Activated T-cell treated with anti-CD3 and anti-CD28 coated beads for 4 hours (primary cell): Measurements from ENCODE around the gene DDIAS.
"Not testable (repeated sequence)": the region's sequence is repeated elsewhere in the genome, so short reads cannot be mapped to it uniquely, and the experiment has no call there.

Experiments
- DNase-seq: peaks from one replicate; pipeline ENCODE4 v3.0.0-alpha.2; 2020

DDIAS gene

DNA sequence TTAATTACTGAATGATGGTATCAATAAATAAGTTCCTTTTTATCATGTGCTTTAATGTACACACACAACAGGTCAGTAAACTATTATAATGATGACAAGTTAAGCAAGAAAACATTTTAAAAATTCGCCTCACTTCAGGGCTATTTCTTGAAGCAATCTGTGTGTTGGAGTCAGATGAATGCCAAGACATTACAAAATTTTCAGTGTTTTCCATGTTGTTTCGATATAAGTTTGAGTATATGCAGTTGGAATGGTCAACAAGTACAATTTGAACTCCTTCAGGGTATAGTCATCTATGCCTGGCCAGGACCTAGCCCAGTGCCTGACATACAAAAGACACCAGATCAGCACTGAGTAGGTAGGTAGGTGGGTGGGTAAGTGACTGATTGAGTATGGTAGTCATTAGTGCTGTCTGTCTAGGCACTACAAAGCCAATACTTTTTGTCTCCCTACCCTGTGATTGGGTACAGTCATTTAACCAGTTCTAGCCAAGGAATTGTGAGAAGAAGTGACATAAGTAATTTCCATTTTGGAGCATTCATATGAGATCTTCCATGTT lies 8.8 kb upstream of the DDIAS start:
- no peak for DNase-seq

DNA sequence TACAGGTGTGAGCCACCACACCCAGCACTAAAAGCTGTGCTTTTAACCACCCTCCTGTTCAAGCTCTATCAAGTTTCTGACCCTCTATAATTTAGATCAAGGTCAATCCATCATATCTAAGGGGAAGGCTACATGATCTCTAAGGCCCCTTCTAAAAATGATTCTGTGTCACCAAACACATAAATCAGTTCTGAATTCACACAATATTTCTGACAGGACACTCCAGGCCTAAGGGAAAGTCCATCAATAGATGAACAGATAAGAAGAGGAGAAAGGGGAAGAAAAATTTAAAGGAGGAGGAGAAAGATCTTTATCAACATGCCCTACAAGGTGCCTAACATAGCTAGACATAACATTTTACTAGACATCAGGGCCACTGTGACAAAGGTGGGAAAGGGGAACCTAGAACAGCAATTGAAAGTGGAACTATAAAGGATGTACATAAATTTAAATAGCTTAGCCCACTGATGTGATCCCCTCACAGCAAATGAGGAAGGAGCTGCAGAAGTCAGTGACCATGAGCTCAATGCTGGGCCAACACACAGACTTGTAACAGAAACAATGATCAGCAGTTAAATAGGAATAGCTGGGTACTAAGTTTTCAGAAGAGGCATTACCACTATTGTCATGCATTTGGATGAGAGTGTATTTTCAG lies 6.0 kb upstream of the DDIAS start:
- no peak for DNase-seq

DNA sequence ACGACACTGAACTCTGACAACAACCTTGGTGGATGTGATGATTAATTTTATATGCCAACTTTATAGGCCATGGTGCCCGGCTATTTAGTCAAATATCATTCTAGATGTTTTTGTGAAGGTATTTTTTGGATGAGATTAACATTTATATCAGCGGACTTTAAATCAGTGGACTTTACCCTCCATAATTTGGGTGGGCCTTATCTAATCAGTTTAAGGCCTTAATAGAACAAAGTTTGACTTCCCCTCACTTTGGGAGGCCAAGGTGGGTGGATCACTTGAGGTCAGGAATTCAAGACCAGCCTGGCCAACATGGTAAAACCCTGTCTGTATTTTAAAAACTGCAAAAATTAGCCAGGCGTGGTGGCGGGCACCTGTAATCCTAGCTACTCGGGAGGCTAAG lies 5.4 kb upstream of the DDIAS start:
- no peak for DNase-seq

DNA sequence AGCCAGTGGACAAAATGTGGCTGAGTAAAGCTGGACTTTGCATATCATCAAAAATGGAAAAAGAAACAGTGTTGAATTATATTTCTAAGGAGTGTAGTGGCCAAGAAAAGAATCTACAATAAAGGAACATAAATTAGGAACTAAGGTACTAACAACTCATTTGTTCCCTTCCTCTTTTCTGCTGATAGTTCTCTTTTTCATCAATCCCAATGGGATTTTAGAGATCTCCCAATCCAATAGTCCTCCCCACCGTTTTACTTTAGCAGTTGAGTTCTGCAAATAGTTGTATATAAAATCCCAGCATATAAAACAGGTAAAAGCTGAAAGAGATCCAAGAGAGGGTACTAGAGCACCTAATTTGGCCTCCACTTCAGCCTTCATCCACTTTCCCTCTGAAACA lies 3.3 kb upstream of the DDIAS start:
- DNase-seq: no peak

DNA sequence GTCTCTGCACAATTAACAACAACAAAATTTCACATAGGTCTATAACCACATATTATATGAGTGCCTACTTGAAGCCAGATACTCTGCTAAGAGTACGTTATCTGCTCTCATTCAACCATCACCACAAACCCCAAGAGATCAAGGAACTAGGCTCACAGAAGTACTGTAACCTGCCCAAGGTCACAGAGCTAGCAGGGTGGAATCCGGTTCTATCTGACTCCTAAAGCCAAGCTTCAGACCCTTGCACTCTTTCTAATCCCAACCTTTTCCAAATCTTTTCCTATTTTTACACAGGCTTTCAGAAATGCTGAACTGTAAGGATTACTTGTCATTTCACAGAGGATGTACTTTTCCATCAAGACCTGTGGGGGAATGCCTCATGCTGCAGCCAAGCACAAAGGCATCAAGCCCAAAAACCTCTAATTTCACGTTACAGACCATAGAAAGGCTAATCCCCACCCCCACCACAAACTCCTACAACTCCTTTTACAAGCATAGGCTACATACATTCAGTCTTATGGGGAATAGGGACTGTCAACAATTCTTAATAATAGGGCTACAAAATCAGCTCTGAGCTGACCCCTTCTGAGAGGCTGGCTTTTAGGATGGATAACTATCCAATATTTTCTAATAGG lies 2.2 kb upstream of the DDIAS start:
- DNase-seq: no peak

DNA sequence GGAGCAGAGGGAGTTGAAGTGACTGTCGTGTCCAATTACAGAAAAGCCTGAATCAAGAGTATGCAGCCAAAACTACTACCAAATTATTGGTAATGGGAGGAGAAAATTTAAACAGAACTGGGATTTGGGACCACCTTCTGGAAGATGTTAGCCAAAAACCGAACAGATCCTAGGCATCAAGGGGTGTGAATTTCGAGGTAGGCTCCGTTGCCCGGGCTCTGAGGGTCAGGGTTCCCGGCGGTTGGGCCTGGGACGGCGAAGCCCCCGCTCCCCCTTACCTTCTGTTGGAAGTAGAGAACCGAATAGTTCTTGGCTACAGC lies 1.6 kb upstream of the DDIAS start:
- DNase-seq: no peak

DNA sequence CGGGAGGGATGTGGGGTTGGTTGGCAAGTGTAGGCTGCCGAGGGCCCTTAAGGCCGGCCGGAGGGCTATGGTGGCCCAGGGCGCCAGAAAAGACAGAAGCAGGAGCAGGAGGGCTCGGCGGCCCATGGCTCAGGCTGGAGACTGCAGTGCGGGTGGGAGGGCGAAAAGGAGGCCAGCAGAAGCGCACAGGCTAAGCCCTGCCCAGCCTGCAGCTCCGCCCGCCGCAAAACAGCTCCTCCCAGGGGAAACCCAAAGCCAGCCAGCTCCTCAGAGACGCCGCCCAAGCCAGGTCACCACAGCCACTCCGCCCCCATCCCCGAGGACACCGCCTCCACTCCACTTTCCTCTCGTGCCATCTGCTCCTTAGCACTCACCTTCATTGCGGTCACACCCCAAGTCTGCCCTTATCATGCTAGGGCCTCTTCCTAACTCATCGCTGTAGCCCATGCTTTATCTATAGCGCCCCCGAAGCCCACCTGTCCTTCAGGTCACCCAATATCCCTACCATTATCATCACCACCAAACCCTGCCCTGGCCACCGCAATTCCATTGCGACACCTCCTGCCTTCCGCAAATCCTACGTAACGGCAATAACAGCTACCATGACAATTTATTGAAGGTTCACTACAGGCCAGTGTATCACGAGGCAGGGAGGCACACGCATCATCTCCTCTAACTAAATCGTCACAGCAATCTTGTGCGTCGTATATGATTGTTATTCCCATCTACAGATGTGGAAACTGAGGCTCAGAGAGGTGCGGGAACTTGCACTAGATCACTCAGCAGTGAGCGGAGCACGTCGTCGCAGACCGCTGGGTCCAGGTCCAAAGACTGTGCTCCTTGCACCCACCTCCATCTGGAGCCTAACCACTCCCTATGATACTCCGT lies 1.0 kb upstream of the DDIAS start, which contains the start of gene PRCP:
PRCP (minus strand) TSS at position 154 of the 888 bp plus-strand sequence; CDS start at position 126, 28 bp downstream.
- peak; percentile 81 for DNase-seq

DNA sequence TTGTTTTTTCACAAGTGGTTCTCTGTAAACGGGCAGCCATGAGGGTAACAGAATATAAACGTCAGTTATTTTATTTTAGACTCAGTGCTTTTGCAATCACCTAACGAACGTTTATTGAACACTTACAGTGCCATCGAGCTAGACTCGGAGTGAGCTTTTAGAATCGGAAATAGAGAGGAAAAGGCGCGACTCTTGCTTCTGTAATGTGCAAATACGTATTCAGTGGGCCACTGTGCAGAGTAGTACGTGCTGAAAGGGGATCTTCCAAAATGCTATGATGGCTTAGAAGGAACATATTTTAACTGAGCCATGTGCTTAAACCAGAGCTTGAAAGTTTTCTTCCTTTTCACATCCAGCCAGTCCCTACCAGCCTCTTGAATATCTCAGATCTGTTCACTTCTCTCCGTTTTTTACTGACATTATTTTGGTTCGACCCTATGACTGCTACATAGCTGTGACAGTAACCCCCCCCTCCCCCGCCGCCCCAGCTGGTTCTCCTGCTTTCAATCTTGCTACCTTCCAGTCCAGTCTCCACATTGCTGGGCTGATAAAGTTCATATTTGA lies 468 bp downstream of the DDIAS start:
- DNase-seq: no peak

DNA sequence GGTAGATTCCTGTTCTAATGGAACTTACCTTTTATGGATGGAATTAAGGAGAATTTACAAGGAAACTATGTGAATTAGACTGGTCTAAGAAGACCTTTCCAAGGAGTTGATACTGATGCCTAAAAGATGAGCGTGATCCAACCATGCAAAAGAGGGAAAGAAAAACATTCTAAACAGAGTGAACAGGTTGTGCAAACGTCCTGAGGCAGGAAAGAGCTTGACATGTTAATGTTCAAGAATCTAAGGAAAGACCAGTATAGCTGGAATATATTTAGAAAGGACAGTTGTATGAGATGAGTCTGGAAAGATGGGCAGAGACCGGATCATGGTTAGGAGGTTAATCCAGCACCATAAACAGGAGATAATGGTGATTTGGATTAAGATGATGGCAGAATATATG lies 1.3 kb downstream of the DDIAS start:
- no peak for DNase-seq

DNA sequence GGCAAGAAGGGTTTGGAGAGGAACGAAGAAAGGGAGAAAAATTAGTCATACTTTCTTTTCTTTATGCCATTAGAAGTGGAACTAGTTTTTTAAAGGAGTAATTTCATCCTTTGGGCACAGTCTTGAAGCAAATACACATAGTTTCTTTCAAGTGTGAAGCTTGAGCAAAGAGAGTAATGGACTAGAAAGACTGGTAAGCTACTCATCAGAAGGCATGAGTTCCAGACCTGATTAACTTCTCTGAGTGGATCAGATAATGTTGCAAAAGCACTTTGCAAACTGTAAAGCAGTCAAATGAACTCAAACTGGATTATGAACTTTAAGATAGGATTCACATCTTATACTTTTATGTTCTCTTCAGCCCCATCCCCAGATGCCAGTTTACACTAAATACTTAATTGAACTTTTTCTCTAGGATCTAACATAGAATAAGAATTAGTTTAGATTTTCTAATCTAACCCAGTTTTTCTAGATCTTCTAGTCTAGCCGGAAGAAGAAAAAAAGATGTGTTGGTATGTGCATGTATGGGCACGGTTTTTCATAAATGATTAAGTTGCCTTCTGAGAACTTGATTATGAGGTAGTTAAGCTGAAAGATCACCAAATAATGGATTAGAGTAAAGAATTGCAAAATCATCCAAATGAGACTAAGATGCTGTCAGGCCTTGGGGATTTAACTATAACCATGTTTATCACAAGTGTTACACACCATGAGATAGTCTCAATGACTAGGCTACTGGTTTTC lies 2.5 kb downstream of the DDIAS start:
- no peak for DNase-seq

DNA sequence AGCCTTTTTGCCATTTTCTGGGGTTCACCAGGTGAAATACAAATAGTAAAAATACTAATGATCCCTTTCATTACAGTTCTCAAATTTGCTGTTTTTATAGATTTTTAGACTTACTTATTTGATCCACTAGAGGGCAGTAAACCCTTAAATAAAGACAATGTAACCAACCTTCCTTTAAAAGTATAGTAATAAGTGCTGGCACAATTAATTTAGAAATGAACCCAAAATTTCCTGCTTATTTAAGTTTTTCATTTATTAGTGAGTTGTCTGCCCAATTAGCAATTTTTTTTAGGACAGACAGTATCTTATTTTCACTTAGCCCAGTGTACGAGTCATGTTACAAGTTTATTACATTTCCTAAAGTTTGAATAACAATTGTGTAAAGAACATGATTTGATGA lies 4.7 kb downstream of the DDIAS start:
- DNase-seq: no peak

DNA sequence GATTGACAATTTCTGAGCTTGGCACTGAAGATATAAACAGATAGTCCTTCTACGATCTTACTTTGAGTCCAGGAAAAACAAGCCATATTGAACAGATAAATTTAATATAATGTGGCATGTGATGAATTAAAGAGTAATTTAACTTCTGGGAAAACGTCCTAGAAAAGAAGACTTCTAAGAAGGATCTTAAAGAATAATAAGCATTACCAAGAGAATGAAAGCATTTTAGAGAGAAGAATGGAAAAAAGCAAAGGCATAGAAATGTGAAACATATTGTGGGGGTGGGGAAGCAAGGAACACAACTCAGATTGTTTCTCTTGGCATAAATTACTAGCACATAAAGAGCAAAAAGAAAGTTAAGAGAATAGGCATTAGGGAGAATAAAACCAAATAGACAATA lies 5.4 kb downstream of the DDIAS start:
- DNase-seq: no peak

DNA sequence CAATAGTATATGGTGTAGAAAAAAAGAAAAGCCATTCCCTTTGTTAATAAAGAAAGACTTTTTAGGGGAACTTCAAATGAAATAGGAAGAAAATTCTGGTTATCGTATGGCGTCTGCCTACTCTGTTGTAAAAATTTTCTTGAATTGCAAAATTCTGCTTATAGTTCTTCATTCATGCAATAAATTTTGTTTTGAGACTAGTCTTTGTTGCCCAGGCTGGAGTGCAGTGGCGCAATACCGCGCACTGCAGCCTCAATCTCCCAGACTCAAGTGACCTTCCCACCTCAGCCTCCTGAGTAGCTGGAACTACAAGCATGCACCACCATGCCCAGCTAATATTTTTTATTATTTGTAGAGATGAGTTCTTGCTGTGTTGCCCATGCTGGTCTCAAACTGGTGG lies 5.8 kb downstream of the DDIAS start:
- no peak for DNase-seq

DNA sequence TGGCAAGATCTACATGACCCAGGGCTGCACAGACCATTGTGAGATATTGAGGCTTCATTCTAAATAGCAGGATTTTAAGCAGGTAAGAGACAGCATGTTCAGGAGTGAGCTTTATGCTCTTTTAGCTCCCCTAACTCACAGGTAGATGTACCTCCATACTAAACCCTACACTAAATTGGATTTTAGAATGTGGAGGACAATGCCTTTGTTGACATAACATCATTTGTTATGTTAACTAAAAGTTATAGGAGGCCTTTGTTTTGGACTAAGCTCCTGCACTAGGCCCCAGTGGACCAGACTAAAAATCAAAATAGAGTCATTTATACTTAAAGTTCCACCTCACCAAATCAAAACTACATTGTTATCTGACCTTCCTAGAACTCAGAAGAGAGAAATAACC lies 6.8 kb downstream of the DDIAS start:
- DNase-seq: no peak

DNA sequence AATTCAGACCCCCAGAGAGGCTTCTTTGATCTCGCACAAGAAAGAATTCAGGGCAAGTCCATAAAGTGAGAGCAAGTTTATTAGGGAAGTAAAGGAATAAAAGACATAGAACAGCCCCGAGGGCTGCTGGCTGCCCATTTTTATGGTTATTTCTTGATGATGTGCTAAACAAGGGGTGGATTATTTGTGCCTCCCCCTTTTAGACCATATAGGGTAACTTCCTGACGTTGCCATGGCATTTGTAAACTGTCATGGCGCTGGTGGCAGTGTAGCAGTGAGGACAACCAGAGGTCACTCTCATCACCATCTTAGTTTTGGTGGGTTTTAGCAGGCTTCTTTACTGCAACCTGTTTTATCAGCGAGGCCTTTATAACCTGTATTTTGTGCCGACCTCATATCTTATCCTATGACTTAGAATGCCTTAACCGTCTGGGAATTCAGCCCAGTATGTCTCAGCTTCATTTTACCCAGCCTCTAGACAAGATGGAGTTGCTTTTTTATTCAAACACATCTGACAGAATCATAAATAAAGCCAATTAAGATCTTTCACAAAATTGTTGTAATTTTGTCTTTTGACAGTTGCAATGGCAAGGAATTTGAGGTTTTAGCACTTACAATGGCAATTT lies 7.6 kb downstream of the DDIAS start:
- no peak for DNase-seq

DNA sequence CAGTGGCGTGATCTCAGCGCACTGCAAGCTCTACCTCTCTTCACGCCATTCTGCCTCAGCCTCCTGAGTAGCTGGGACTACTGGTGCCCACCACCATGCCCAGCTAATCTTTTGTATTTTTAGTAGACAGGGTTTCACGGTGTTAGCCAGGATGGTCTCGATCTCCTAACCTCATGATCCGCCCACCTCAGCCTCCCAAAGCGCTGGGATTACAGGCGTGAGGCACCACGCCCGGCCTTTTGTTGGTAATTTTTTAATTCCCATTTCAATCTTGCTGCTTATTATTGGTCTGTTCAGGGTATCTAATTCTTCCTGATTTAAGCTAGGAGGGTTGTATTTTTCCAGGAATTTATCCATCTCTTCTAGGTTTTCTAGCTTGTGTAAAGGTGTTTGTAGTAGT lies 18.2 kb downstream of the DDIAS start:
- not testable (repeated sequence) for DNase-seq

DNA sequence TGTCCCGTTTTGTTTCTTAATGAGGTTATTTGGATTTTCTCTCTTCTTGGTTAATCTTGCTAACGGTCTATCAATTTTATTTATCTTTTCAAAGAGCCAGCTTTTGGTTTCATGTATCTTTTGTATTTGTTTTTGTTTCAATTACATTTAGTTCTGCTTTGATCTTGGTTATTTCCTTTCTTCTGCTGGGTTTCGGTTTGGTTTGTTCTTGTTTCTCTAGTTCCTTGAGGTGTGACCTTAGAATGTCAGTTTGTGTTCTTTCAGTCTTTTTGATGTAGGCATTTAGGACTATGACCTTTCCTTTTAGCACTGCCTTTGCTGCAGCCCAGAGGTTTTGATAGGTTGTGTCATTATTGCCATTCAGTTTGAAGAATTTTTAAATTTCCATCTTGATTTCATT lies 18.7 kb downstream of the DDIAS start:
- DNase-seq: not testable (repeated sequence)

DNA sequence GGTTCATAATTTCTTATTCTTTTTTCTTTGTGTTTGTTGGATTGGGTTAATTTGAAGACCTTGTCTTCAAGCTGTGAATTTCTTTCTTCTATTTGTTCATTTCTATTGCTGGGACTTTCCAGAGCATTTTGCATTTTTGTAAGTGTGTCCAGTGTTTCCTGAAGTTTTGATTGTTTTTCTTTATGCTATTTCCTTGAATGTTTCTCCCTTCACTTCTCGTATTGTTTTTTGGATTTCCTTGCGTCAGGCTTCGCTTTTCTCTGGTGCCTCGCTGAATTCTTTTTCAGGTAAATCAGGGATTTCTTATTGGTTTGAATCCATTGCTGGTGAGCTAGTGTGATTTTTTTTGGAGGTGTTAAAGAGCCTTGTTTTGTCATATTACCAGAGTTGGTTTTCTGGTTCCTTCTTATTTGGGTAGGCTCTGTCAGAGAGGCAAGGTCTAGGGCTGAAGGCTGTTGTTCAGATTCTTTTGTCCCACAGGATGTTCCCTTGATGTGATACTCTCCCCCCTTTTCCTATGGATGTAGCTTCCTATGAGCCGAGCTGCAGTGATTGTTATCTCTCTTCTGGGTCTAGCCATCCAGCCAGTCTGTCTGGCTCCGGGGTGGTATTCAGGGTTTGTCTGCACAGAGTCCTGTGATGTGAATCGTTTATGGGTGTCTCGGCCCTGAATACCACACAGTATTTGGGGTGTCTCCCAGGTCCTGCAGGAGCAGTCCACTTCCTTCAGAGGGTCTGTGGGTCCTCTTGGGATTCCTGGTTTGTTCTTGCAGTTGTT lies 21.0 kb downstream of the DDIAS start:
- not testable (repeated sequence) for DNase-seq

DNA sequence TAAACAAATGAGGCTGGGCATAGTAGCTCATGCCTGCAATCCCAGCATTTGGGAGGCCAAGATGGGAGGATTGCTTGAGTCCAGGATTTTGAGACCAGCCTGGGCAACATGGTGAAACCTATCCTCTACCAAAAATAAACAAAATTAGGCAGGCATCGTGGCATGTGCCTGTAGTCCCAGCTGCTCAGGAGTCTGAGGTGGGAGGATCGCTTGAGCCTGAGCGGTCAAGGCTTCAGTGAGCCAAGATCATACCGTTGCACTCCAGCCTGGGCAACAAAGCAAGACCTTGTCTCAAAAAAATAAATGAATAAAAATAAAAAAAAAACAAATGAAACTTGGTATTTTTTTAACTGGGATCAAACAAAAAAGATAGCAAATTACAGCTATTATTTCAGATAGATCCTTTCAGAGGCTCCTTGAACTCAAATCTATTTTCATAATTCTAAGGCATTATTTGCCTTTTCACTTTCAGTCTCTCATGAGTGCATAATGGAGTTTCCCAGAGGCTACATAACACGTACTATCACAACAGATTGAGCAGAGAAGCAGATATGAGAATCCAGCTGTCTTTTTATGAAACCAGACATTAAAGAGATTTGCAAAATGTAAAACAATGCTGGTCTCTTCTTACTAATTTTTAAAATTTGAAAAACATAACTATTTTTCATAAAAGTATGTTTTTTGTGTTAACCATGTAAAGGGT lies 23.1 kb downstream of the DDIAS start:
- DNase-seq: no peak

DNA sequence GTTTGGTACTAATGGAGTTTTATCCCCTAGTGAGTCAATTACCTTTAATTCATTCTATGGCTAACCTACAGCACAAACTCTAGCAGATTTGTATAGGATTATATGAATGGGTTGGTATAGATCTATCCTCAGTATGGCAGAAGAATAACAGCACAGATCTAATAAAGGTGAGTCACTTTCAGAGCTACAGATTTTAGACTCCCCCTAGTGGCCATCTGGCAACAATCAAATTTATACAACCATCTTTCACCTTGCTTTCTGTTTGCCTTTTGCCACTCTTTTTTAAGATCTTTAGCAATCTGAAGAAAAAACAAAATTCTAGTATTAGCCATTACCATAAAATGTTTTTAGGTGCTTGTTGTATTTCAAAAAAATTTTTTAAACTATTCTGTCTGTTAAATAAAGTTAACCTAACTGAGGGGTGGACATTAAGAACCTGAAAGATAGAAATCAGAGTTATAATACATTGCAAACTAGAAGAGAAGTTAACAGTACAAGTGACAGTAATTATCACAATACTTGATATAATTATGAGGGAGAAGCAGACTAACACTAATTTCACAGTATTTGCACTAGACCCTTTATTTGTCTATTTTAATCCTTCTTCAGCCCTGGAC lies 25.8 kb downstream of the DDIAS start:
- peak; percentile 14 for DNase-seq
